Activated CD8-positive, alpha-beta memory T cell treated with anti-CD3 and anti-CD28 coated beads for 4 hours (primary cell): ENCODE measurements around the gene SNX25.
"Not testable (repeated sequence)": the region's sequence is repeated elsewhere in the genome, so short reads cannot be mapped to it uniquely, and the experiment has no call there.

ENCODE experiments used
- DNase-seq, 2 donors: peaks; one replicate each; pipeline ENCODE4 v3.0.0-alpha.2; 2020; ENCODE audit warnings: low read depth in 2 of 2

The SNX25 gene

DNA sequence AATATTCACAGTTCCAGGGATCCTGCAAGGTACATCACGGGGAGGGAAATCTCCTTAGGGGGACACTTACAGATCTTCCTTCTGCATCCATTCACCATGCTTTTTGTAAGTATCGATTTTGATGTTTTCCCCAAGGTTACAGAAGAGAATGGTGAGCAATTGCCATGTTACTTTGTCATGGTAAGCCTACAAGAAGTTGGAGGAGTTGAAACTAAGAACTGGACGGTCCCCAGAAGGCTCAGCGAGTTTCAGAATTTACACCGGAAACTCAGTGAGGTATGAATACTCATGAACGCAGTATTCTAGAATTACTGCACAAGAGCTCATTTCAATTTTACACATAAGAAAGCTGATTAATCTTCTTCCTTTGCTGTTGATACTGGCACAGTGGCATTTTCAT is 132.4 kb downstream of the SNX25 start:
- DNase-seq: no peak

GRCh38 chr4:185343726-185344581 is 134.6 kb downstream of the SNX25 start:
- DNase-seq: no peak

DNA sequence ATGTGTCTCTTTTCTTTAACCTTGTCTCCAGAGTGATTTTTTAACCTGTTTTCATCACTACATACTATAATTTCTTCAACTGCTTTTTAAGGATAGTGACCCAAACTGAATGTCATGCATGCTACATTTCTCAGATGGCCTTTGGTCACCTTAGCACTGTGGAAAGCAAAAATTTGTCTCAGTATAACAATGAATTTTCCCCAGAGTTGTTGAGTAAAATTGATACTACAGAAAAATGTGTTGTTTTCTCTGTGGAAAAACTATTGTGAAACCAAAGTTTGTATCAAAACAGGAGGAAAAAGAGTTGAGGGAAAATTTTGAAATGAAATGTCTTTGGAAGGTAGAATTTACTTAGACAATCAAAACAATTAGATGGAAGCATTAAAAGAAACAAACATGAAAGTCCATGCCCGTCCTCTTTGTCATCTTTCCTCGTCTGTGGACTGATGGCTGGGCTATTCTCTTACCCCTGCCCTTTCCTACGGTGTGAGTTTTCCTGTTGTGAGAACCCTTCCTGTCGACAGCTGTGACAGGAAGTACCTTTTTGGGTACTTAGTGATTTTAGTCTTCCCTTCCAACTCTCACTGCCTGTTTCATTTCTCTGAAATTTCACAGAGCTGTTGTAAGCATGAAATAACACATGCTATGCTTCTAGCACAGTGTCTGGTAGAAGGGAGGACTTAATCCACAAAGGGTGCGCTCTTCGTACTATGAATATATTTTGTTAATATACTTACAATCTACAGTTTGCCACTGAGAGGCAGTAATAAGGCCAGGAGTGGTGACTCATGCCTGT is 135.5 kb downstream of the SNX25 start:
- no peak for DNase-seq

GRCh38 chr4:185346975-185347601 is 137.7 kb downstream of the SNX25 start:
- DNase-seq: no peak

- no peak for DNase-seq
These were observed 142.3 kb downstream of the SNX25 start for GRCh38 chr4:185351691-185352090.

- DNase-seq: no peak
These were observed 142.8 kb downstream of the SNX25 start for GRCh38 chr4:185352202-185352601.

DNA sequence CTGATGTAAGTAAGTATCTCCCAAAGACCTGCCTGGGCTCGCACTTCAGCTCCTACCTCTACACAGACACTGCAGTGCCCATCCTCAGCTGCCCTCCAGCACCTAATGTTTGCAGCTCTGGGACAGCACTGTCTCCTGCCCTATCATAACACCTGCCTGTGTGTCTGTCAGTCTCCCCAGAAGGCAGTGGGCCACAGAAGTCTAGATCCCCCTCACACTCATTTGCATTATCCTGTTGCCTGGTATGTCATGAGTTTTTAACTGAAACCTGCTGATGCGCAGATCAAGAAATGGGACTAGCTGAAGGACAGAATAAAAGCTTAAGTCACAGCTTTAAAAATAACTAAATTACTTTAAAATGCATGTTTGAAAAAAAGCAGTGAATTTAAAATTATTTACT is 143.3 kb downstream of the SNX25 start:
- no peak for DNase-seq

DNA sequence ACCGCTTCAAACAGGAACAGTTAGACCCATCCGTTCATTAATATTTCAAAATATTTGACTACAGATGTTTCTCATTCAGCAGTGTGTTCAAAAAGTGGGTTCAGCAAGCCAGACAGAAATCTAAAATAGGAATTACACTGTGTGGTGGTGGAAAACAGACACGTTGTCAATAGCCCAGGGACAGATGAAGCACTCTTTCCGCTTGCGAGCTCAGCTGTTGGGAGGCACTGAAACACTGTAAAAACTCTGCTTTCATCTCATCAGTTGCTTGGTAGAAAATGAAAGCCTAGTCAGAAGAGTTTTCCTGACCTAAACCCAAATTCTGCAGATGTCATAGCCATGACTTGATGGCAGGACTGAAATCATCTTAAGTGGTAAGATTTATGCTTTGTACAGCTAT is 147.8 kb downstream of the SNX25 start:
- no peak for DNase-seq

GRCh38 chr4:185357733-185358440 is 148.5 kb downstream of the SNX25 start:
- DNase-seq: no peak

- DNase-seq: no peak
These were observed 149.1 kb downstream of the SNX25 start for GRCh38 chr4:185358514-185358913.

GRCh38 chr4:185358959-185359358 is 149.6 kb downstream of the SNX25 start:
- no peak for DNase-seq

DNA sequence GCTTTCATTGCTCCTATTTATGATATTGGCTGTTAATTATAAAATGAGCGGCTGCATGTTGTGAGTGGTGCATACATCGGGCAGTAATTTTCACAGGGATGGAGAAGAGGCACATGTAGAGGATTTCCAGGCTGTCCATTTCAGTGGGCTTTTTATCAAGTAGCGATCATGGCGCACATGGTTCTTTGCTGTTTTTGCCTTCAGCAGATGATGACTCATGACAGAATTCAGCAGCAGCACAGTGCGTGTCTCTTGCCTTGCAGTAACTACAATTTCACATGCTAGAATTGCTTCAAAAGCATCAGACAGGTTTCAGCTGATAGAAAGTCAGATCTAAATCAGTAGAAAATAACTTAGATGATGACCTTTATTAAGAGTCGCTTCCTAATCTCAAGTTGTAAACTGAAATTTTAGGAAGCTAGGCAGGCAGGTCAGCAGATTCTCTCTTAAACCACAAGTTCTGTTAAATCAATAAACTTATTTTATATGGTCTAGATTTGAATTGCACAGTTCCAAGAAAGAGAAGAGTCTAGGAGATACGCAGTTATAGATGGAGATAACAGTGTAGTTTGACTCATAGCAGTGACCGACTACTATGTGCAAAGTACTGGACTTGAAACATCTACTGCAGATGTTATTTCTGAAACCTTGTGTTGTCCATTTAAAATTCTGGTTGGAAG is 150.5 kb downstream of the SNX25 start:
- DNase-seq: no peak

DNA sequence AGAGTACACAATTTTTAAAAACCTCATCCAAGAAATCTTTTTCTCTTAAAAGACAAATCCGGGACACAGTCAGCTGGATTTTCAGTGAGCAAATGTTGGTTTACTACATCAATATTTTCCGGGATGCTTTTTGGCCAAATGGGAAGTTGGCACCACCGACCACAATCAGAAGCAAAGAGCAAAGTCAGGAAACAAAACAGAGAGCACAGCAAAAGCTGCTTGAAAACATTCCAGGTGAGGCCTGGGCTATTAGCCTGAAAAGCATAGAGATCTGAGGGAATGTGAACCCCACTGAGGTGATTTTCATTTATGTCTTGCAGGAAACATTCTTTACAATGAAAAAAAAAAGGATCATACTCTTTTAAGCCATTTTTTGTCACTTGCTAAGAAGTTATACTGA is 152.5 kb downstream of the SNX25 start:
- DNase-seq: no peak

DNA sequence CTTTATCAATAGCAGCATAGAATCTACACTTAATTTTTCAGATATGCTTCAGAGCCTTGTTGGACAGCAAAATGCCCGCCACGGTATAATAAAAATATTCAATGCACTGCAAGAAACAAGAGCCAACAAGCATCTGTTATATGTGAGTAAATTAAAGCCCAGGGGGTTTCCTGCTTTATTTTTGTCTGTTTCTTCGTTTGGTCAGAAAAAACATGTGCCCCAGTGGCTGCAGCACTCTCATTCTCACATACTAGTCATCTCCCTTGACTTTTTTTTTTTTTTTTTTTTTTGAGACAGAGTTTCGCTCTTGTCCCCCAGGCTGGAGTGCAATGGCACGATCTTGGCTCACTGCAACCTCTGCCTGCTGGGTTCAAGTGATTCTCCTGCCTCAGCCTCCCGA is 153.2 kb downstream of the SNX25 start:
- not testable (repeated sequence) for DNase-seq

DNA sequence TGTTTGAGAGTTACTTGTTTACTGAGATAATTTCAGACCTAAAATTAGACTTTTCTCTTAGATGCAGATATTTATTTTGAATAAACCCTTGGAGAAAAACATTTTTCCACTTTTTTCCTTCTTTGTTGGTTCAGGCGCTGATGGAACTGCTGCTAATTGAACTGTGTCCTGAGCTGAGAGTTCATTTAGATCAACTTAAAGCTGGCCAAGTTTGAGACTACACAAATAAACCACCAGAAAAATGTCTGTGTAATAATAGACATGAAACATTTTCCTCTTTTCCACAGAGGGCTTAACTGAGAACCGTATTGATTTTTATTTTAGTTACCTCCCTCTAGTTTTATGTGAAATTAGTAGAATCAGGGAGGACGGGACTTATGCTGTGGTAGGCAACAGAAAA is 153.9 kb downstream of the SNX25 start:
- DNase-seq: no peak

- no peak for DNase-seq
These were observed 155.5 kb downstream of the SNX25 start for GRCh38 chr4:185364886-185365285.

DNA sequence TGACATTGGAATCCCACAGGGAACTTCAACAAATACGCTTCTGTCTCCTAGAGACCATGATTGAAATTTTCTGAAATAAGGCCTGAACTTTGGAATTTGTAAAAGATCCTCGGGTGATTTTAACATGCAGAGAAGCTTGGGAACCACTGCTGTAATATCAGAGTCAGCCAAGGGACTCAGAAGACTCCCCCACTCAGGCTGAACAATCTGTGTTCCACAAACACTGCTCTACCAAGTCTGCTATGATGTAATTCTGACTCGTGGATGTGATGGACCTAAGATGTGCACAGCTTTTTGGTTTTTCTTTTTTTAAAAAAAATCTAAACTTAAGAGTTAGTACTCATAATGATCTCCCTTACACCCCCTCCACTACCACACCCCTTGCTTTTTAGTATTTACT is 160.3 kb downstream of the SNX25 start:
- DNase-seq: no peak

DNA sequence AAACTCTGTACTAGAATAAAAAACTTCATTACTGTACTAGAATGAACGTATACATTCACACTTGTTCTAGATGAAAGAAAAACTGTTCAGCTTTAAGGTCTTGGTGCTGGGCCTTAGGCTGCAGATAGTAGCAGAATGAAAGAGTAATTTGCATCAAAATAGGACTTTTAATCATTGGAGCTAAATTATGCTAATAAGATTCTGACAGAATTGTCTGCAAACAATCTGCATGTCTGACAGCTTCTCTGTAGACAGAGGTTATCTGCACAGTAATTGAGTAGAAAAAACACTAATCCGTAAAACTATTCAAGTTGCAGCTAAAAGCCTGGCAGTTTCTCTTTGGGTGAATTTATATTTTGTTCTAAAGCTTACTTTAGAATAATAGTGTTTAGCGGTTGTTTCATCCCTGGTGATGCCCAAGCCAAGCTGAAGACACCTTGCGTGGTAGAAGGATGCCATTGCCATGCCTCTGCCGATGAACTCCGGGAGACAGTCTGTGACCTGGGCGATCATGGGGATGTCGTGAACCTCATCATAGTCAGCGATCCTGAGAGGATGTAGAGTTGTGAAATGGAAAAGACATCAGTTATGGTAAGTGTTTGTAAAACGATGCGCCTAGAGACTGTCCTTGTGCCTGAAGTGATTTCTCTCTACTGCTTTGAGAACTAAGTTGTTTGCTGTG is 161.0 kb downstream of the SNX25 start:
- no peak for DNase-seq

- no peak for DNase-seq
These were observed 162.3 kb downstream of the SNX25 start for GRCh38 chr4:185371702-185372101.

- DNase-seq: no peak
These were observed 164.6 kb downstream of the SNX25 start for GRCh38 chr4:185374027-185374426.

DNA sequence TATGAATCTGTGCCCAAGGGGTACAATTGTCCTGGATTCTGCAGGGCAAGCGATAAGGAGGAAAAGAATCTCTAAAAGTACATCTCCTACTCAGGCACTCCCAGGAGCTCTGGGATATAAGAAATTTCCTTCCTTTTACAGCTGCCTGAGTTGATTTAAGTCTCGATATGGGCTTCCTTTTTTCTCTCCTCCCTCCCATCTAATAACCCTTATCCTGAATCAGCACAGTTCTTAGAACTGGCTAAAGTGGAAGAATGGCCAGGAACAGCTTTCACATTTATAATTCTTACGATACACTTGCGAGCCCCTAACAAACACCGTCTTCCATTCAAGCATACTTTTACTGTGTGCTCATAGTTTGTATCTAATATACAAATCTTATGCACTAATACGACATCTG is 165.2 kb downstream of the SNX25 start:
- DNase-seq: no peak
